Activated CD4-positive, alpha-beta T cell treated with anti-CD3 and anti-CD28 coated beads for 36 hours (primary cell): ENCODE data around the gene LENG1. TPM values are rescaled to one million over a fixed set of nuclear protein-coding genes. Genes with fewer than 3 reads are reported as not detected.
A peak's percentile ranks its signal among the peaks of the same experiment; 100 is the strongest.

Source experiments
- ATAC-seq: fragments of 200-7000 bp; cut with Tn5 transposase; one replicate; pipeline ENCODE4 v1.10.0; 2021; ENCODE audit warnings: mild to moderate bottlenecking, moderate library complexity
- CTCF ChIA-PET: fragments of 350-600 bp; sonication (Branson Sonifier 250); formaldehyde crosslinking; loops from one replicate; lab custom pipeline; 2021; ENCODE audit warnings: antibody characterized with exemption; lab: Charles Lee
- POLR2A ChIA-PET: fragments of 350-600 bp; sonication (Branson Sonifier 250); formaldehyde crosslinking; loops from one replicate; lab custom pipeline; 2021; ENCODE audit warnings: antibody characterized with exemption, inconsistent platforms; lab: Charles Lee
- DNase-seq: peaks from one replicate; pipeline ENCODE4 v3.0.0-alpha.2; 2020
- H3K27ac Mint-ChIP-seq: one replicate; pipeline ENCODE4 v1.8.0; 2021; ENCODE audit warnings: mixed read lengths
- H3K27me3 Mint-ChIP-seq: one replicate; pipeline ENCODE4 v1.8.0; 2021; ENCODE audit warnings: mixed read lengths
- H3K36me3 Mint-ChIP-seq: one replicate; pipeline ENCODE4 v1.8.0; 2021; ENCODE audit warnings: low read depth, mixed read lengths
- H3K4me1 Mint-ChIP-seq: one replicate; pipeline ENCODE4 v1.8.0; 2021; ENCODE audit warnings: mixed read lengths
- H3K4me3 Mint-ChIP-seq: one replicate; pipeline ENCODE4 v1.8.0; 2021; ENCODE audit warnings: mild to moderate bottlenecking, moderate library complexity, mixed read lengths
- H3K9me3 Mint-ChIP-seq: one replicate; pipeline ENCODE4 v1.8.0; 2021; ENCODE audit warnings: low read depth, mixed read lengths
- intact Hi-C, 2 experiments: fragments of 100-400 bp; cut with DNase I in 1 of 2; cut with micrococcal nuclease in 1 of 2; formaldehyde crosslinking; loops; one replicate each; pipeline versions ENCODE4 v1.14.2 to v1.15.1; 2022 to 2024; cut with DNase I, micrococcal nuclease
- total RNA-seq, 2 experiments: library from RNA; stranded (reverse); gene quantifications; one replicate each; pipeline ENCODE4 v1.2.3, GENCODE V29; 2021

Gene LENG1
- total RNA-seq, 2 experiments from 2014 or later = 3.5 to 3.6 TPM

- intact Hi-C loops = no loop called here
Observed at GRCh38 chr19:54164369-54165068, 5.0 kb upstream of the LENG1 start.

GRCh38 chr19:54162884-54163283 is 3.4 kb upstream of the LENG1 start:
- Mint-ChIP-seq H3K27ac (no peak overlapping the region), H3K4me3 (peak overlapping the region; percentile 87), H3K36me3 (peaks cover 3% of the 10 kb centered on the region), H3K4me1 (peaks cover 46% of the 10 kb centered on the region), H3K9me3 (no peaks in the 10 kb centered on the region), H3K27me3 (peaks cover 7% of the 10 kb centered on the region)
- POLR2A ChIA-PET = no interaction called here
- intact Hi-C loops = loop anchor here in 1 of 2 experiments (1.0 kb wide), 3 partner anchors 47 to 300 kb away; partner anchors contain the start of genes LENG8 and LENG9
- no peak for ATAC-seq
- CTCF ChIA-PET = interaction anchor here (0.7 to 0.8 kb wide), 2 partner anchors 103 to 306 kb away, joined by 3 read pairs; no protein-coding TSS in a partner anchor
- no peak for DNase-seq

More at GRCh38 chr19:54164369-54165068, 5.0 kb upstream of the LENG1 start:
- H3K9me3 Mint-ChIP-seq = no peaks in the 10 kb centered on the region
- H3K4me1 Mint-ChIP-seq = peaks cover 42% of the 10 kb centered on the region
- H3K4me3 Mint-ChIP-seq = peak overlapping the region; percentile 38
- H3K36me3 Mint-ChIP-seq = no peaks in the 10 kb centered on the region
- CTCF ChIA-PET = interaction anchor here (1.0 kb wide), 1 partner anchor 25 kb away, joined by 3 read pairs; the partner anchor contains the start of gene MBOAT7
- POLR2A ChIA-PET = no interaction called here
- peaks cover 7% of the 10 kb centered on the region for H3K27me3 Mint-ChIP-seq
- ATAC-seq = no peak
- DNase-seq = peak; percentile 71
- H3K27ac Mint-ChIP-seq = no peak overlapping the region

DNA sequence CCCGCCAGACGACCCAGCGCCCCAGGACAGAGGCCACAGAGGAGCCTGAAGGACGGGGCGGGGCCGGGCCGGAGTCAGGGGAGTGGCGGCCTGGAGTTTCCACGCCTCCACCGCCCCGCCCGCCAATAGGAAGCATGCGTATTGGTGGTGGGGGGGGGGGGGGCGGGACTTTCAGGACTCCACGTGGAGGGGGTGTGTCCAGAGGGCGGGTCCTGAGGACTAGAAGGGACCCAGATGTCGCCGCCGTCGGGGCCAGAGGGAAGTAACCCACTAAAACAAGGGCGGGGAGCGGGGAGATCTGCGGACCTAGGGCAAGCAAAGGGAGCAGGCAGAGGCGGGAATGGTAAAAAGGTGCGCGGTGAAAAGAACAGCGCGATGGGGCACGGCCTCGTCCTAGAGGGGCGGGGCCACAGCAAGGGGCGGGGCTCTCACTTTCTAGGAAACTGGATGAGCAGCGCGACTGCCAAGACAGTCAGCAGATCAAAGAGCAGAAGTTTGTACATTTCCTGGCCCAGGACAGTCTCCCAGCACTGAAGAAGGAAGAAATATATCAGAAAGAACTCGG is 2.8 kb upstream of the LENG1 start:
- intact Hi-C loops = loop anchor here in 1 of 2 experiments (1.0 kb wide), 3 partner anchors 48 to 301 kb away; partner anchors contain the start of genes LENG8 and LENG9
- ATAC-seq (peak; percentile 18), DNase-seq (peak; percentile 92)
- Mint-ChIP-seq H3K4me3 (peak overlapping the region; percentile 87), H3K9me3 (no peaks in the 10 kb centered on the region), H3K4me1 (peaks cover 46% of the 10 kb centered on the region), H3K36me3 (peaks cover 7% of the 10 kb centered on the region), H3K27me3 (peaks cover 7% of the 10 kb centered on the region), H3K27ac (peak overlapping the region; percentile 23)
- POLR2A ChIA-PET = no interaction called here
- CTCF ChIA-PET = no interaction called here

DNA sequence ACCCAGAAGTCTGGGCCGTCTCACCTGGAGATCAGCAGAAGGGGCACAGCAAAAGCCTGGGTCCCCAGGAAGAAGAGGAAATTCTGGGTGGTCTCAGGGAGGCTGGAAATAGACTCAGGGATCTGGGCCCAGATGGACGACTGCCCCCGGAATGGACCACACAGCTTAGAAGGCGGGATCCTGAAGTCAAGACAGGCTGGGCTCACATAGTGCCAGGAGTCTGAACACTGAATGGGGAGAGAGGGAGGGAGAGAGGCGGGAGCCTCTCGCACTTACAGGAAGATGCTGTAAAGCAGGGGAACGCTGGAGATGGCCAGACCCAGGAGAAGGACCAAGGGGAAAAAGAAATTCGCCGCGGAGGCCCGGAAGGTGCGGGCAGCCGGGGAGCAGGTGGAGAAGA is 1.3 kb upstream of the LENG1 start:
- no peak for DNase-seq
- H3K27me3 Mint-ChIP-seq = peaks cover 7% of the 10 kb centered on the region
- no peaks in the 10 kb centered on the region for H3K9me3 Mint-ChIP-seq
- ChIA-PET CTCF (no interaction called here), POLR2A (interaction anchor here (1.0 to 3.2 kb wide), 3 partner anchors 22 to 30 kb away, joined by 3 to 22 read pairs (median 3); partner anchors contain the start of genes CNOT3 and TSEN34)
- peak overlapping the region; percentile 98 for H3K27ac Mint-ChIP-seq
- H3K4me1 Mint-ChIP-seq = peaks cover 53% of the 10 kb centered on the region
- intact Hi-C loops = no loop called here
- H3K4me3 Mint-ChIP-seq = peak overlapping the region; percentile 87
- H3K36me3 Mint-ChIP-seq = peaks cover 15% of the 10 kb centered on the region
- ATAC-seq = no peak

DNA sequence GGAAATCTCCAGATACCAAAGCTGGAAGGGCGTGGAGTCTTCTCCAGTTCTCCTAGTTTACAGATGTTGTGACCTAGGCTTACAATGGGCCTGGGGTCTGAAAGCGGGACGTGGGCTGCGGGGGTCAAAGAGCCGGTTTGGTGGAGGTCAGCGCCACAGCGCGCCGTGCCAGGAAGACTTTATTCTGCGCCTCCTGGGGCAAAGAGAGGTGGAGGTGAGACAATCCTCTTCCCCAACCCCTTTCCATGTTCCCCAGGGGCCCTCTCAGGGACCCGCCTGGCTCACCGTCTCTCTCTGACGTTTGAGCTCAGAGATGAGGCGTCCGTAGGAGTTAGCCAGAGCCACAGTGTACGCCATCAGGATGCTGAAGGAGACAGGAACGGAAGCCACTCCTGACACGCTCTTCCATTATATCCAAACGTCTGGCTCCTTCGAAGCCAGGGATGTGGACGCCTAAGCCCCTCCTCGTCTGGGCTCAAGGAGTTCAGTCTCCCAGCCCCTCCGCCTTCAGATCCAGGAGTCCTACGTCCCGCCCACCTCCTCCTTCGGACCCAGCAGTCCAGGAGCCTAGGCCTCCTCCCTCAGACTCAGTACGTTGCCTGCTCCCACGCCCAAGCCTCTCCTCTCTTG is 776 bp upstream of the LENG1 start:
- ATAC-seq = no peak
- H3K4me1 Mint-ChIP-seq = peaks cover 53% of the 10 kb centered on the region
- intact Hi-C loops = no loop called here

GRCh38 chr19:54158812-54159351 is 639 bp downstream of the LENG1 start:
- H3K4me3 Mint-ChIP-seq = peak overlapping the region; percentile 87
- peaks cover 56% of the 10 kb centered on the region for H3K4me1 Mint-ChIP-seq
- ChIA-PET CTCF (interaction anchor here (0.7 to 2.7 kb wide), 6 partner anchors 10 to 1496 kb away, joined by 3 to 15 read pairs (median 4); partner anchors contain the start of genes CNOT3 and TSEN34), POLR2A (interaction anchor here (0.6 to 3.2 kb wide), 3 partner anchors 11 to 49 kb away, joined by 3 to 22 read pairs (median 3); partner anchors contain the start of gene CNOT3)
- H3K36me3 Mint-ChIP-seq = peaks cover 31% of the 10 kb centered on the region
- no peaks in the 10 kb centered on the region for H3K9me3 Mint-ChIP-seq
- intact Hi-C loops = loop anchor here (1.0 to 5.0 kb wide), 11 partner anchors 22 to 305 kb away; partner anchors contain the start of genes CNOT3 (in 2 of the 2), PRPF31 (in 2 of the 2), RPS9 (in 2 of the 2) and TFPT (in 2 of the 2)
- no peak for ATAC-seq
- peak overlapping the region; percentile 98 for H3K27ac Mint-ChIP-seq
- peak; percentile 66 for DNase-seq
- peaks cover 3% of the 10 kb centered on the region for H3K27me3 Mint-ChIP-seq

More for the DNA sequence above, 776 bp upstream of the LENG1 start:
- POLR2A ChIA-PET = interaction anchor here (1.0 to 3.2 kb wide), 3 partner anchors 21 to 30 kb away, joined by 3 to 22 read pairs (median 3); partner anchors contain the start of genes CNOT3 and TSEN34
- H3K9me3 Mint-ChIP-seq = no peaks in the 10 kb centered on the region
- H3K4me3 Mint-ChIP-seq = peak overlapping the region; percentile 87
- H3K27me3 Mint-ChIP-seq = peaks cover 7% of the 10 kb centered on the region
- peak; percentile 35 for DNase-seq
- H3K36me3 Mint-ChIP-seq = peaks cover 17% of the 10 kb centered on the region
- CTCF ChIA-PET = interaction anchor here (1.1 to 2.7 kb wide), 4 partner anchors 8 to 31 kb away, joined by 3 to 15 read pairs (median 6); partner anchors contain the start of genes CNOT3, TMC4 and TSEN34
- H3K27ac Mint-ChIP-seq = peak overlapping the region; percentile 98

DNA sequence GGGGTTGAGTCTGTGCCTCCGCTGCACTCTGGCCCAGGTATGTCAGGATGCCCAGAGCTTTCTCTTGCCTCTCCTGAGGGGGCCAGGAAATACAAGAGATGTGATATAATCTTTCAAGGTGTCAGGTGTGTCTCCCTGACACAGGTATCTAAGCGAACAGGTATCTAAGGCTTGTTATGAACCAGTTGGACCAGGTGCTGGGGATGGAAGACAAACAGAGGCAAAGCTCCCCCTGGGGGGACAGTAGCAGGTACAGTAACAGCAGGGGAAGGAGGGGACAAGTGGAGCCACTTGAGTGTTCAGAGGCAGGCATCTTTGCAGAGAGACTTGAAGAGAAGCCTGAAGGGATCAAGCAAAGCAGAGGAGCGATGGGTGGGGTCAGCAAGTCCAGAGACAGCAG is 2.6 kb downstream of the LENG1 start:
- Mint-ChIP-seq H3K36me3 (peaks cover 41% of the 10 kb centered on the region), H3K27me3 (no peaks in the 10 kb centered on the region), H3K9me3 (no peaks in the 10 kb centered on the region), H3K27ac (no peak overlapping the region), H3K4me3 (no peak overlapping the region), H3K4me1 (peaks cover 50% of the 10 kb centered on the region)
- no peak for ATAC-seq
- intact Hi-C loops = loop anchor here in 1 of 2 experiments (5.0 kb wide), 1 partner anchor 45 kb away; the partner anchor contains the start of gene RPS9
- POLR2A ChIA-PET = interaction anchor here (0.7 kb wide), 1 partner anchor 1957 kb away, joined by 5 read pairs; no protein-coding TSS in a partner anchor
- no peak for DNase-seq
- CTCF ChIA-PET = interaction anchor here (0.6 to 1.0 kb wide), 2 partner anchors 10 to 89 kb away, joined by 3 to 4 read pairs; no protein-coding TSS in a partner anchor

DNA sequence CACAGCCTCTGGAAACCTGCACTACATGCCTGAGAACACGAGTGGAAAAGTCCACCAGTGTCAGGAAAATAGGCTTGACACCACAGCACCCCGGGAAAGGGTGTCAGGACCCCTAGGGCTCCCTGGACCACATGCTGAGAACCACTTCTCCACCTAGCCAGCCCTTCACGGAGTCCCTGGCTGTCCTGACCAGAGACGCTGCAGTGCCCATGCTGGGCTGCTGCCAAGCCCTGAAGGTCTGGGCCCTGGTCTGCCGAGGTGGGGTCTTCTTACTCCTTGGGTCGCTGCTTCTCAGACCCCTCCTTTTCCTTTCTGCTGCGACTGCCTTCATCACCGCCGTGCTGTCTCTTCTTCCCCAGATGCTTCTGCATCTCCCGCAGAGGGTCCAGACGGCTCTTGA is 3.0 kb downstream of the LENG1 start:
- DNase-seq = no peak
- H3K9me3 Mint-ChIP-seq = no peaks in the 10 kb centered on the region
- ChIA-PET CTCF (interaction anchor here (0.6 to 1.0 kb wide), 2 partner anchors 10 to 89 kb away, joined by 3 to 4 read pairs; no protein-coding TSS in a partner anchor), POLR2A (interaction anchor here (0.7 kb wide), 1 partner anchor 12 kb away, joined by 3 read pairs; no protein-coding TSS in a partner anchor)
- intact Hi-C loops = loop anchor here in 1 of 2 experiments (5.0 kb wide), 1 partner anchor 46 kb away; the partner anchor contains the start of gene RPS9
- no peak overlapping the region for H3K4me3 Mint-ChIP-seq
- no peaks in the 10 kb centered on the region for H3K27me3 Mint-ChIP-seq
- peaks cover 44% of the 10 kb centered on the region for H3K36me3 Mint-ChIP-seq
- peak overlapping the region; percentile 60 for H3K27ac Mint-ChIP-seq
- ATAC-seq = no peak
- peaks cover 47% of the 10 kb centered on the region for H3K4me1 Mint-ChIP-seq

GRCh38 chr19:54155694-54156093 is 3.8 kb downstream of the LENG1 start:
- H3K9me3 Mint-ChIP-seq = no peaks in the 10 kb centered on the region
- ATAC-seq (no peak), DNase-seq (no peak)
- peaks cover 47% of the 10 kb centered on the region for H3K36me3 Mint-ChIP-seq
- peaks cover 43% of the 10 kb centered on the region for H3K4me1 Mint-ChIP-seq
- intact Hi-C loops = loop anchor here in 1 of 2 experiments (5.0 kb wide), 1 partner anchor 47 kb away; the partner anchor contains the start of gene RPS9
- POLR2A ChIA-PET = interaction anchor here (0.7 to 0.9 kb wide), 2 partner anchors 13 to 32 kb away, joined by 3 to 4 read pairs; no protein-coding TSS in a partner anchor
- H3K27ac Mint-ChIP-seq = no peak overlapping the region
- H3K27me3 Mint-ChIP-seq = no peaks in the 10 kb centered on the region
- CTCF ChIA-PET = no interaction called here
- no peak overlapping the region for H3K4me3 Mint-ChIP-seq
